DMS114 treated with DMSO at 0.1 percent for 48 hours (cell line): ENCODE measurements around the gene FAM13A.
"Not testable (repeated sequence)": the region's sequence is repeated elsewhere in the genome, so short reads cannot be mapped to it uniquely, and the experiment has no call there.

Source experiments
- DNase-seq: peaks from one replicate; lab custom pipeline; 2025; ENCODE audit not compliant: unreplicated experiment; lab: John Stamatoyannopoulos, UW

The FAM13A gene

GRCh38 chr4:89044147-89044900, 12.7 kb downstream of the FAM13A start:
- no peak for DNase-seq

DNA sequence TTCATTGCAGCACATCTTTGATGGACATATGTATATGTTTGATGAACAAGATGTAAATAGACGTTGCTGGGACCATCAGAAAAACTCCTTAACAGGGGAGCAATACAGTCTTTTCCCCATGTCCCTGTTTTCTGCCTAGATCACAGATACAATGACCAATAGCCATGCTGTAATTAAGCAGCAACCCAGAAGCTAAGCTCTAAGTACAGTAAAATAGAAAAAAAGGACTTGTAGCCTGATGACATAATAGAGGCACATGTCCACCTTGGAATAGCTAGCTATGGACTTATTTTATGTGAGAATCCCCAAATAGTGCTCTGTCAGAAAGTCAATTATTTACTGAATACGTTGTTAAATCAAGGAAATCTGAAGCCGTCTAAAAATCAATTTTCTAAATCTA, 14.9 kb downstream of the FAM13A start:
- no peak for DNase-seq

GRCh38 chr4:89039730-89040338, 17.2 kb downstream of the FAM13A start:
- no peak for DNase-seq

GRCh38 chr4:89036535-89036934, 20.4 kb downstream of the FAM13A start:
- DNase-seq: no peak

DNA sequence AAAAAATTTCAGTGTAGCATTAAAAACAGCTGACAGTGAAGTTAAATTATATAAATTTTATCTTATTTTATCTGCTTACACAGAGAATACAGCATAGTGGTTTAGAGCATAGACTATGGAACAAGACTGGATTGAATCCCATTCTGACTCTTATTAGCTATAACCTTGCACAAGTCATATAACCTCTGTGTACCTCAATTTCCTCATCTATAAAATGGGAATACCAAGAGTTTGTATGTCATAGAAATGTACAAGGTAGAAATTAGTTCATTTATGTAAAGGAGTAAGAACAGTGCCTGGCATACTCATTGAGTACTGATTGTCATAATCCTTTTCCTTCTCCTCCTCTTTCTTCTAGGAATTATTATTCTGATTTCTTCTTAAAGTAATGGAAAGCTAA, 25.7 kb downstream of the FAM13A start:
- DNase-seq: no peak

GRCh38 chr4:89029591-89029990, 27.4 kb downstream of the FAM13A start:
- DNase-seq: no peak

DNA sequence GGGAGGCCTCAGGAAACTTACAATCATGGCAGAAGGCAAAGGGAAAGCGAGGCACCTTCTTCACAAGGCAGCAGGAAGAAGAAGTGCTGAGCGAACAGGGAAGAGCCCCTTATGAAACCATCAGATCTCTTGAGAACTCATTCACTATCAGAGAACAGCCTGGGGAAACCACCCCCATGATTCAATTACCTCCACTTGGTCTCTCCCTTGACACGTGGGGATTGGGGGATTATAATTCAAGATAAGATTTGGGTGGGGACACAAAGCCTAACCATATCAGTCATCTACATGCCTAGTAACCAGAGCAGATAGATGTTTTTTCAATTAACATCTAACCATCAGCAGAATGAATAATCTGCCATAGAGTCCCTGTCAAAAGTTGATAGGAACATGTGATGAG, 30.4 kb downstream of the FAM13A start:
- DNase-seq: no peak

- peak; percentile 53 for DNase-seq
Observed at GRCh38 chr4:89024051-89024675, 32.8 kb downstream of the FAM13A start.

- no peak for DNase-seq
Observed at GRCh38 chr4:89023140-89023539, 33.8 kb downstream of the FAM13A start.

- DNase-seq: no peak
Observed at GRCh38 chr4:89022426-89023128, 34.4 kb downstream of the FAM13A start.

DNA sequence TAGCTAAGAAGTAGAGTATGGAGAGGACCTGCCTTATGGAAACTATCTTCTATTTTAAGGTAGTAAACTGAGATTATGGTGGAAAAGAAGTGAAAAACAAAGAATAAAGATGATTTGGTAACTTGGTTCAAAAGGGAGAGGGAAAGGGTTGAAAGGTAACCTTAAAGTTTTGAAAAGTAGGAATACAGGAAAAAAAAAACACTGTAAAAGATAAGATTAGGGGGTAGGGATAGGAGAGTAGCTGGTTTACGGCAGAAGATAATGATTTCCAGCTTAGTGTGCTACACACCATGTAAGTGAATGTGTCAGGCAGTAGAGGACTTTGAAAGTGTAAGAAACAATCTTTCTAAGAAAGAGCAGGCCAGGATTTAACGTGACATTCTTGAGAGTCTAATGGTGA, 35.3 kb downstream of the FAM13A start:
- DNase-seq: no peak

- DNase-seq: no peak
Observed at GRCh38 chr4:89021062-89021461, 35.9 kb downstream of the FAM13A start.

- DNase-seq: not testable (repeated sequence)
Observed at GRCh38 chr4:89014897-89015296, 42.1 kb downstream of the FAM13A start.

DNA sequence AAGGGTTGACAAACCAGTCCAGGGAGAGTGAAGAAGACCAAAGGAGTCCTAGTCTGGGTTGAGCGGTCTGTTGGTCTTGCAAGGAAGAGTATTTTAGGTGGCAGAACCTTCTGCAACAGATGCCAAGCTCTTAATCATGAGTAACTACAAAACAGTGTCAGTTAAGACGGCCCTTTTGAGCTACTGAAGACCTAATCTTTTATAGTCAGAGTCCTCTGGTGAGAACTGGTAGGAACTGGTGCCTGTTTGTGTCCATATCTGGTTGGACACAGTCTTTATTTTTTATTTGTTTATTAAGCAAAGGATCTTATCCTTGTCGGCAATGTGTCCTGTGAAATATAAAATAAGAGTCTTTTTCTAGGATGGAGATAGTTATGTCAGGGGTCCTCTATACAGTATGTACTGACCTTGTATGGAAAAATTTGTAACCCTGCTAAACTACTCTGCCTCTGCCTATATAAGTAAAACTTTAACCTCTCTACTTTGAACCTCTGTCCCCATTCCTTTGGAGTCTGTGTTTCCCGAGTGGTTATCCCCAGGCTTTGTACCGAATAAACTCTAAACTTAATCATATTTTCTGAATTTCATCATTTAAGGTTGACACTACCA, 47.1 kb downstream of the FAM13A start:
- DNase-seq: no peak

DNA sequence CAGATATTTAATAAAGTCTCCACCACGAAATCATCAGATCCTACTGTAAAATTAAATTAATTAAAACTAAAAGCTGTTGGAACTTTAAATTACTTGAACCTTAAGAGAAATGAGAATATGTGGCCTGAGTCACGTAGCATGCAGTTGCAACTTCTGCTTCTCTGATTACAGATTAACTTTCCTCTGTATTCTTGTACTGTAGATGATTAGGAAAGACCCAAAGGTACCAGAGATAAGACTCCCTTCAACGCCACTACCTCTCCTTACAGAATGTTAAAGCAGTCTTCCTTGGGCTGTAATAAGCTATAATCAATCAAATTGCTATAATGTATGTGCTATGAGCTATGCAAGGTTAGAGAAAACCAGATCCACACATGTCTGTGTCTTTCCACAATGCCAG, 47.9 kb downstream of the FAM13A start:
- no peak for DNase-seq

DNA sequence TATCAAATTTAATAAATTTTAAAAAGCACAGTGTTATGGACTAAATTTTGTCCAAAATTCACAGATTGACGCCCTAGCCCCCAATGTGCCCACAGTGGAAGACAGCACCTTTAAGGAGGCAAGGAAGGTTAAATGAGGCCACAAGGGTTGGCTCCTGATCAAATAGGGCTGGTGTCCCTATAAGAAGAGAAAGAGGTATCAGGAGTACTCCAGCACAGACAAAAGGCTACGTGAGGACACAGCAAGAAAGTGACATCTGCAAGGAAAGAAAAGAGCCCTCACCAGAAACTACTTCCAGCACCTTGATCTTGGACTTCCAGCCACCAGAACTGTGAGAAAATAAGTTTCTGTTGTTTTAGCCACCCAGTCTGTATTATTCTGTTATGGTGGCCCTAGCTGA, 48.8 kb downstream of the FAM13A start:
- DNase-seq: no peak

- DNase-seq: no peak
Observed at GRCh38 chr4:89007338-89007939, 49.5 kb downstream of the FAM13A start.

GRCh38 chr4:89006307-89006706, 50.7 kb downstream of the FAM13A start:
- DNase-seq: no peak

GRCh38 chr4:89005066-89005465, 51.9 kb downstream of the FAM13A start:
- not testable (repeated sequence) for DNase-seq

- DNase-seq: no peak
Observed at GRCh38 chr4:89001647-89002445, 55.1 kb downstream of the FAM13A start.
